ENCODE data around the gene MED10.

The MED10 gene

GRCh38 chr5:6379246-6379645 lies 899 bp upstream of the MED10 start:
- Histone ChIP-seq H3K36me3 (replicated peaks; ENCODE audit: insufficient read depth, low read length) (peaks cover 9% of the 10 kb centered on the region), H3K9me2 (replicated peaks; ENCODE audit: insufficient read depth, low read length) (no peaks in the 10 kb centered on the region), H2AFZ (ENCODE audit: low read length) (peak overlapping the region; percentile 61), H3K9me3 (replicated peaks; ENCODE audit: insufficient read depth, low read length) (no peaks in the 10 kb centered on the region), H3K79me2 (ENCODE audit: low read length) (peaks cover 42% of the 10 kb centered on the region), H3K9ac (ENCODE audit: low read length) (peak overlapping the region; percentile 58; the same call in 1 of the 2 replicates), H3K4me1 (ENCODE audit: low read length) (peaks cover 14% of the 10 kb centered on the region), H3K4me3 (ENCODE audit: low read length) (peak overlapping the region; percentile 92), H3F3A (ENCODE audit: insufficient read depth, low read length) (no peaks in the 10 kb centered on the region), H3K27me3 (replicated peaks; ENCODE audit: insufficient read depth, low read length) (no peaks in the 10 kb centered on the region), H3K4me2 (ENCODE audit: low read depth, low read length) (peak overlapping the region; percentile 91), H3K27ac (ENCODE audit: low read length) (peak overlapping the region; percentile 58), H4K20me1 (ENCODE audit: insufficient read depth, low read length) (no peaks in the 10 kb centered on the region)
- DNase-seq = no peak
- TF ChIP-seq EZH2 (optimal IDR thresholded peaks at IDR 0.05; ENCODE audit: low read depth, low read length) = no peak
- TF ChIP-seq CTCF (IDR thresholded peaks at IDR 0.05; ENCODE audit: low read length) = no peak
- TF ChIP-seq EZH2phosphoT487 (IDR thresholded peaks at IDR 0.05; ENCODE audit: low read length) = no peak

DNA sequence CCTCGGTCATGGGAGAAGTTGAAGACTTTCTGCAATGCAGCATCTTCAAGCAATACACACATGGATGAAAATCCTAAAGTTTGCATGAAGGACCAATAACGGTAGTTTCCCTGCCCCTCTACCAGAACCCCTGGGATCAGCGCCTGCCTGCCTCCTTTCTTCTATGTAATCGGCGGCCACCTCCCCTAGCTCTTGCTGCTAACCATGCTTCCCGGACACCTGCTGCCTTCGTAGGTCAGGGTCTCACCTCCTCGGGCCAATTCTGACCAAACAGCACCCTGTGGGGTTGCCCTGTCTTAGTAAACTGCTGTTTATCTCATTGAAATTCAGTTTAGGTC lies 388 bp upstream of the MED10 start:
- Histone ChIP-seq H3K9ac (ENCODE audit: low read length) (peak overlapping the region; percentile 58), H3K27me3 (replicated peaks; ENCODE audit: insufficient read depth, low read length) (no peaks in the 10 kb centered on the region), H3K4me1 (ENCODE audit: low read length) (peaks cover 14% of the 10 kb centered on the region), H3K79me2 (ENCODE audit: low read length) (peaks cover 48% of the 10 kb centered on the region), H2AFZ (ENCODE audit: low read length) (peak overlapping the region; percentile 61), H3K9me3 (replicated peaks; ENCODE audit: insufficient read depth, low read length) (no peaks in the 10 kb centered on the region), H3K4me2 (ENCODE audit: low read depth, low read length) (peak overlapping the region; percentile 91), H3F3A (ENCODE audit: insufficient read depth, low read length) (no peaks in the 10 kb centered on the region), H3K27ac (ENCODE audit: low read length) (peak overlapping the region; percentile 58), H3K9me2 (replicated peaks; ENCODE audit: insufficient read depth, low read length) (no peaks in the 10 kb centered on the region), H4K20me1 (ENCODE audit: insufficient read depth, low read length) (no peaks in the 10 kb centered on the region), H3K4me3 (ENCODE audit: low read length) (peak overlapping the region; percentile 92), H3K36me3 (replicated peaks; ENCODE audit: insufficient read depth, low read length) (peaks cover 10% of the 10 kb centered on the region)
- no peak for DNase-seq
- no peak for TF ChIP-seq EZH2 (optimal IDR thresholded peaks at IDR 0.05; ENCODE audit: low read depth, low read length)
- TF ChIP-seq CTCF (IDR thresholded peaks at IDR 0.05; ENCODE audit: low read length) = no peak
- TF ChIP-seq EZH2phosphoT487 (IDR thresholded peaks at IDR 0.05; ENCODE audit: low read length) = no peak

DNA sequence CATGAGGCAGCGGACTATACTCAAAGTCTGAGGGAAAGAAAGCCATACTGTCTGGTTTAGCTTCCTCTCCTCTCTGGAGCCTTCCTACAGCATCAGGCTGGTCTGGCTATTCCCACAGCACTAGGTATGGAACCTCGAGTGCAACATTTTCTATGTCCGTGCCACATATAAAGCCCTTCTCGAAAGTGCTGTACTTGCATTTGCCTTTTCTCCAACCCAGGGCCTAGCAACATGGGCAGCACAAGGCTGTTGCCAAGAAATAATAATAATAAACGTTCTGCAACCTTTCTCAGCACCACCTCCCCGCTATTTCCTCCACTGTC lies 804 bp downstream of the MED10 start:
- peak overlapping the region; percentile 80 for H3K4me2 ChIP-seq (ENCODE audit: low read depth, low read length)
- no peaks in the 10 kb centered on the region for H3K9me3 ChIP-seq (replicated peaks; ENCODE audit: insufficient read depth, low read length)
- H2AFZ ChIP-seq (ENCODE audit: low read length) = no peak overlapping the region
- peak overlapping the region; percentile 92 for H3K4me3 ChIP-seq (ENCODE audit: low read length)
- peak overlapping the region; percentile 61; the same call in 1 of the 2 replicates for H3K27ac ChIP-seq (ENCODE audit: low read length)
- H3F3A ChIP-seq (ENCODE audit: insufficient read depth, low read length) = no peaks in the 10 kb centered on the region
- H3K79me2 ChIP-seq (ENCODE audit: low read length) = peaks cover 59% of the 10 kb centered on the region
- peaks cover 14% of the 10 kb centered on the region for H3K4me1 ChIP-seq (ENCODE audit: low read length)
- H3K9me2 ChIP-seq (replicated peaks; ENCODE audit: insufficient read depth, low read length) = no peaks in the 10 kb centered on the region
- peak; percentile 28 for DNase-seq
- no peaks in the 10 kb centered on the region for H4K20me1 ChIP-seq (ENCODE audit: insufficient read depth, low read length)
- TF ChIP-seq EZH2phosphoT487 (IDR thresholded peaks at IDR 0.05; ENCODE audit: low read length) (no peak), CTCF (IDR thresholded peaks at IDR 0.05; ENCODE audit: low read length) (no peak), EZH2 (optimal IDR thresholded peaks at IDR 0.05; ENCODE audit: low read depth, low read length) (no peak)
- H3K27me3 ChIP-seq (replicated peaks; ENCODE audit: insufficient read depth, low read length) = no peaks in the 10 kb centered on the region
- H3K36me3 ChIP-seq (replicated peaks; ENCODE audit: insufficient read depth, low read length) = peaks cover 17% of the 10 kb centered on the region
- H3K9ac ChIP-seq (ENCODE audit: low read length) = peak overlapping the region; percentile 89

Data from MM.1S (cell line).